Right atrium auricular region (tissue), 2 donors: ENCODE measurements around the gene TRIOBP. TPM values are rescaled to one million over a fixed set of nuclear protein-coding genes. Genes with fewer than 3 reads are reported as not detected.
"Not testable (repeated sequence)": the region's sequence is repeated elsewhere in the genome, so short reads cannot be mapped to it uniquely, and the experiment has no call there.

Experiments
- DNase-seq: peaks from one replicate; pipeline ENCODE4 v3.0.0-alpha.2; 2019; ENCODE audit warnings: low spot score
- H3K27ac ChIP-seq, 2 donors: fragments of 200-600 bp; sonication (generic); 1 replicate in 1 of 2; 2 replicates in 1 of 2; pipeline ENCODE4 v1.5.1; 2016 to 2019
- H3K27me3 ChIP-seq, 2 donors: fragments of 200-600 bp; sonication (generic); one replicate each; pipeline versions ENCODE4 v1.5.1 to v1.6.0; 2017 to 2019
- H3K36me3 ChIP-seq: fragments of 200-600 bp; sonication (generic); one replicate; pipeline ENCODE4 v1.5.1; 2016
- H3K4me1 ChIP-seq, 2 donors: fragments of 200-600 bp; sonication (generic); one replicate each; pipeline versions ENCODE4 v1.5.1 to v1.6.0; 2017 to 2019
- H3K4me3 ChIP-seq, 2 donors: fragments of 200-600 bp; sonication (generic); 1 replicate in 1 of 2; 2 replicates in 1 of 2; pipeline ENCODE4 v1.5.1; 2017 to 2019; ENCODE audit warnings: mild to moderate bottlenecking in 1 of 2, moderate library complexity in 1 of 2
- H3K9me3 ChIP-seq, 2 donors: fragments of 200-600 bp; sonication (generic); one replicate each; pipeline ENCODE4 v1.5.1; 2019
- CTCF ChIP-seq, 2 donors: fragments of 200-600 bp; sonication (generic); IDR thresholded peaks; one replicate each; pipeline ENCODE4 v1.5.1; 2019; ENCODE audit warnings: antibody characterized with exemption in 2 of 2
- total RNA-seq, 2 donors: library from RNA; depleted of rRNA; stranded (reverse); fragments of >200 nt; gene quantifications; one replicate each; pipeline ENCODE4 v1.1.0, GENCODE V29; 2016

TRIOBP gene
- total RNA-seq, 2 donors from 2014 or later: 108 to 118 TPM

- Histone ChIP-seq H3K4me3 (no peak overlapping the region), H3K27me3 (no peaks in the 10 kb centered on the region), H3K27ac (no peak overlapping the region), H3K9me3 (no peaks in the 10 kb centered on the region), H3K4me1 (peaks cover 0 to 29% of the 10 kb centered on the region in 2 donors), H3K36me3 (peaks cover 16% of the 10 kb centered on the region)
- TF ChIP-seq CTCF (IDR thresholded peaks at IDR 0.05): no peak
- no peak for DNase-seq
These were observed 11.8 kb upstream of the TRIOBP start for GRCh38 chr22:37684803-37685615.

GRCh38 chr22:37686002-37686982 lies 10.6 kb upstream of the TRIOBP start, which contains the start of gene NOL12:
Gene NOL12 (plus strand): TSS chr22:37686343. CDS start chr22:37686393, 50 bp downstream.
- Histone ChIP-seq H3K27me3 (no peaks in the 10 kb centered on the region), H3K27ac (peak within 1 kb of the TSS; percentile 84 to 91), H3K4me3 (peak within 1 kb of the TSS; percentile 67 to 87), H3K36me3 (peaks cover 27% of the 10 kb centered on the region), H3K9me3 (no peaks in the 10 kb centered on the region), H3K4me1 (peaks cover 0 to 25% of the 10 kb centered on the region in 2 donors)
- TF ChIP-seq CTCF (IDR thresholded peaks at IDR 0.05): peak in 1 of 2 donors; percentile 30
- DNase-seq: peak; percentile 88

GRCh38 chr22:37690407-37690806 lies 6.4 kb upstream of the TRIOBP start:
- DNase-seq: no peak
- Histone ChIP-seq H3K27me3 (no peaks in the 10 kb centered on the region), H3K27ac (no peak overlapping the region), H3K4me3 (no peak overlapping the region), H3K36me3 (peaks cover 52% of the 10 kb centered on the region), H3K4me1 (peaks cover 0 to 19% of the 10 kb centered on the region in 2 donors), H3K9me3 (no peaks in the 10 kb centered on the region)
- TF ChIP-seq CTCF (IDR thresholded peaks at IDR 0.05): no peak

GRCh38 chr22:37690901-37691504 lies 5.8 kb upstream of the TRIOBP start:
- Histone ChIP-seq H3K9me3 (no peaks in the 10 kb centered on the region), H3K36me3 (peaks cover 52% of the 10 kb centered on the region), H3K4me3 (no peak overlapping the region), H3K4me1 (peaks cover 0 to 15% of the 10 kb centered on the region in 2 donors), H3K27ac (no peak overlapping the region), H3K27me3 (no peaks in the 10 kb centered on the region)
- no peak for DNase-seq
- TF ChIP-seq CTCF (IDR thresholded peaks at IDR 0.05): no peak

- no peak for TF ChIP-seq CTCF (IDR thresholded peaks at IDR 0.05)
- no peak for DNase-seq
These were observed 4.1 kb upstream of the TRIOBP start for GRCh38 chr22:37692627-37693285.

GRCh38 chr22:37694131-37694530 lies 2.7 kb upstream of the TRIOBP start:
- Histone ChIP-seq H3K36me3 (peaks cover 38% of the 10 kb centered on the region), H3K4me1 (peaks cover 0 to 14% of the 10 kb centered on the region in 2 donors)
- H3K9me3 ChIP-seq, H3K27me3 ChIP-seq, H3K4me3 ChIP-seq, H3K27ac ChIP-seq, DNase-seq: not testable (repeated sequence)

More at GRCh38 chr22:37692627-37693285, 4.1 kb upstream of the TRIOBP start:
- Histone ChIP-seq H3K27me3 (no peaks in the 10 kb centered on the region), H3K27ac (no peak overlapping the region), H3K9me3 (no peaks in the 10 kb centered on the region), H3K4me1 (peaks cover 0 to 16% of the 10 kb centered on the region in 2 donors), H3K36me3 (peaks cover 51% of the 10 kb centered on the region), H3K4me3 (no peak overlapping the region)

- not testable (repeated sequence) for H3K27me3 ChIP-seq, H3K9me3 ChIP-seq, DNase-seq, H3K27ac ChIP-seq
- Histone ChIP-seq H3K4me3 (peak overlapping the region in 1 of 2 donors; percentile 30), H3K36me3 (peaks cover 26% of the 10 kb centered on the region), H3K4me1 (peaks cover 0 to 14% of the 10 kb centered on the region in 2 donors)
These were observed 590 bp upstream of the TRIOBP start for GRCh38 chr22:37696260-37696656.
